ENCODE measurements around the gene CSPG4.
A peak's percentile ranks its signal among the peaks of the same experiment; 100 is the strongest.

The CSPG4 gene

GRCh38 chr15:75675579-75676404 lies 36.9 kb downstream of the CSPG4 start:
- DNase-seq (ENCODE audit: low read depth), result no peak
- H3K4me3 ChIP-seq (ENCODE audit: low read length), result no peak overlapping the region
- TF ChIP-seq CTCF (IDR thresholded peaks at IDR 0.05; ENCODE audit: insufficient read depth, low read depth, low read length, missing control alignments), result no peak

DNA sequence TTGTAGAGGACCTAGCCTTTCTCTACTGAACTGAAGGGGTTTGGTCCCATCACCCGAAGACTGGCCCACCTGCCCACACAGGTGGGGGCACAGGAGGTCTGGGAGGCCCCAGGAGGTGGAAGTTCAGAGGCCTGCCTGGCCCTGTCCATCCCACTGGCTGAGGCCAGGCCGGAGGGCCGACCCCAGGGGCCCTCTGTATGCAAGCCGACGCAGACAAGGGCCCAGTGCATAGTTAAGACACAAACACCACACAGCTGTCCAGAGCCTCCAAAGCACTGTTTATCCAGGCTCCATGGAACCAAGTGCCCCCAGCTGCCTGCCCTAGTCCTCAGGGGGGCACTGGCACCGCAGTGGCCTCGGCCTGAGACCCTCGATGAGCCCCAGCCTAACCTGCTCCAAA lies 38.3 kb downstream of the CSPG4 start:
- no peak for TF ChIP-seq CTCF (IDR thresholded peaks at IDR 0.05; ENCODE audit: insufficient read depth, low read depth, low read length, missing control alignments)
- no peak overlapping the region for H3K4me3 ChIP-seq (ENCODE audit: low read length)

DNA sequence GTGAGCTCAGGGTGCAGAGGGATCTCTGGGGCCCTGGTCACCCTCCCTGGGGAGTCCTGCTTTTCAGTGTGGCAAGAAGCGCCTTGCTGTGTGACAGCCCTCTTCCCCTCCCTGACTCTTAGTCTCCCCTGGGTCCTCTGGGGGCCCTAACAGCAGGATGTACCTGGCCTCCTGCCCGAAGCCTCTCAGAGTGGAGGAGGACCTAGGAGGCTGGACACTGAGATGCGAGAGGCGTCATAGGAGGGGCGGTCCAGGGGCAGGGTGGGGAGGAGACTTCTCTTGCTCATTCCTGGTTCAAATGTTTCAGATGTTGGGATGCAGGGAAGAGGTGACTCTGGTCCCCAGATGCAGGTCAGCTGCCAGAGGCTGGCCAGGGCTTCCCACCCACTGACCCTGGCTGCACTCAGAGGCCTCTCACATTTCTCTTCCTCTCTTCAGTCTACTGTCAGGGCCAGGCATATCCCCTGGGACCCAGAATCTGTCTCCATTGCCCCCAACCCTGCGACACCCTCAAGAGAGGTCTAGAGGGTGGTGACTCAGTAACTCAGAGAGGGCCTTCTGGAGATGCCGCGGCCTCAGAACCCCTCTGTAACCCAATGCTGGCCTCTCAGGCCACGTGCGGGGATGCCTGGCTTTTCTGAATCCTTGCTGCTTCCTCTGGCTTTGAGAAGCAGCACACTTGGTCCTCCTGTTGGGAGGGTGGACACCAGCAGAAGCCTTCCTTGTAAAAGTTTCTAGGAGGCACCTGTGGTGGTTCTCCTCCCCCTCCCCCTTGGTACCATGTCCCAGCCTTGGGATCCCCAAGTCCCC lies 39.0 kb downstream of the CSPG4 start:
- H3K4me3 ChIP-seq (ENCODE audit: low read length), result no peak overlapping the region
- TF ChIP-seq CTCF (IDR thresholded peaks at IDR 0.05; ENCODE audit: insufficient read depth, low read depth, low read length, missing control alignments), result no peak

More for the DNA sequence above, 38.3 kb downstream of the CSPG4 start:
- no peak for DNase-seq (ENCODE audit: low read depth)

GRCh38 chr15:75672646-75673425 lies 39.8 kb downstream of the CSPG4 start:
- no peak for TF ChIP-seq CTCF (IDR thresholded peaks at IDR 0.05; ENCODE audit: insufficient read depth, low read depth, low read length, missing control alignments)
- DNase-seq (ENCODE audit: low read depth), result peak; percentile 72
- no peak overlapping the region for H3K4me3 ChIP-seq (ENCODE audit: low read length)

More for the DNA sequence above, 39.0 kb downstream of the CSPG4 start:
- DNase-seq (ENCODE audit: low read depth), result peak; percentile 64

DNA sequence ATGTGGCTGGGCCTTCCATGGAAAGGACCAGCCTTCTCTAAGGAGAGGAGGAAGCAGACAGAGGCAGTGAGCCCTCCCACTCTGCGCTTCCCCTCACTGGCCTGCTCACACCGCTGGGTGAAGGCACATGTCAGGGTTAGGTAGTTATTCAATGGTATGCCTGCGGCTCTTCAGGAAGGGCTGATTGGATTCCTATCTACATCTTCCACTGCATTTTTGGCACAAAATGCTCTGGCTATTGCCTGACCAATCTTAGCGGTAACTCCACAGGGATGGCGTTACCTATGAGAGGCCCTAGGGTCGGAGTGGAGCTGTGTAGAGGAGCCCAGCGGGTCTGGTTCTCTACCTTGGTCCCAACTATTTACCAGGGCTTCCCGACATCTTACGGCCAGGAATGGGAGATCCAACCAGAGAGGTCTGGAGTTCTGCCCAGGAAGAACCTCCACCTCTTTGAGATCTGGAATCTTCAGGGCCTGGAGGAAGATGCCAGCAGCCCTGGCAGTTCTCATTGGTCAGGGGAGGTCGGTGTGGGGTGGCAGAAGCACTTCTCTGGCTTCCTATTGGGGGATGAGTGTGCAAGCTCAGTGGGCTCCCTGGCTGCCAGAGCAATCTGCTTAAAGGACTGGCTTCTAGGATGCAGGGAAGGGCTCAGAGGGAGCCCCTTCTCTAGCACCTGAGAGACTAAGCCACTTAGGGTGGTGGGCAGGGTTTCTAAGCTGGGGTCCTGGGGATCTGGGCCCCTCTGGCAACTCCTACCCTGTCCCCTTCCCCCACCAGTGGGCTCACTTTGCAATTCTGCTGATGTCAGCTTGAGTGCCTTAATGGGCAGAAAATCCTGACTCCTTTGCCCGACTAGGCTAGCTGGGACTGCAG lies 40.7 kb downstream of the CSPG4 start:
- no peak overlapping the region for H3K4me3 ChIP-seq (ENCODE audit: low read length)
- no peak for DNase-seq (ENCODE audit: low read depth)

More for the DNA sequence above, 40.7 kb downstream of the CSPG4 start:
- TF ChIP-seq CTCF (IDR thresholded peaks at IDR 0.05; ENCODE audit: insufficient read depth, low read depth, low read length, missing control alignments), result no peak
